K562 (cell line): ENCODE data around the gene CORO6. TPM values are rescaled to one million over a fixed set of nuclear protein-coding genes. Genes with fewer than 3 reads are reported as not detected.

Experiments
- ATAC-seq: fragments of 200-7000 bp; cut with Tn5 transposase; 3 replicates; pipeline ENCODE4 v1.9.1; 2020; ENCODE audit warnings: moderate library complexity
- BruUV-seq: library from RNA; stranded (reverse); fragments of 400-500 nt; replicated peaks from 2 replicates; lab custom pipeline; 2021; lab: Mats Ljungman, UMichigan
- CTCF ChIA-PET: fragments of 300-600 bp; formaldehyde crosslinking; extraction: SDS; loops from one replicate; lab custom pipeline; 2021; ENCODE audit warnings: low intra/inter-chr PET ratio; lab: Yijun Ruan, JAX
- POLR2A ChIA-PET: fragments of 300-600, 350-650 bp; sonication (Branson Sonifier 250); formaldehyde crosslinking; extraction: SDS; loops from one replicate; lab custom pipeline; 2021; ENCODE audit warnings: antibody characterized with exemption, inconsistent platforms; lab: Yijun Ruan, JAX
- DNase-seq, 4 experiments: peaks; one replicate each; pipeline versions ENCODE4 v3.0.0 to v3.0.0-alpha.2; 2011 to 2018; ENCODE audit warnings: low spot score in 3 of 4, mixed read lengths in 3 of 4; ENCODE audit errors: extremely low read depth in 1 of 4
- FAIRE-seq: peaks from 2 replicates; lab custom pipeline; 2011; peaks lifted over from hg19 to GRCh38; lab: Jason Lieb, UNC
- H2AFZ ChIP-seq: 2 replicates; pipeline ENCODE4 v1.6.0; 2011; ENCODE audit warnings: low read depth, low read length, control low read depth, inconsistent platforms
- H3K27ac ChIP-seq: fragments of 200-600 bp; 3 replicates; pipeline ENCODE4 v1.8.0; 2011; ENCODE audit warnings: low read depth, mild to moderate bottlenecking, control low read depth, inconsistent platforms, low read length, moderate library complexity, mixed read lengths; ENCODE audit errors: extremely low read depth
- H3K27me3 ChIP-seq, 2 experiments: fragments of 300-600 bp in 1 of 2; 2 replicates in 1 of 2; 3 replicates in 1 of 2; pipeline versions ENCODE4 v1.6.0 to v1.8.0; 2011; ENCODE audit warnings: inconsistent platforms in 2 of 2, low read length in 2 of 2, mild to moderate bottlenecking in 1 of 2, mixed read lengths in 1 of 2, moderate library complexity in 1 of 2; ENCODE audit not compliant: control insufficient read depth in 2 of 2, insufficient read depth in 2 of 2
- H3K36me3 ChIP-seq: fragments of 300-600 bp; 3 replicates; pipeline ENCODE4 v1.8.0; 2011; ENCODE audit warnings: mild to moderate bottlenecking, low read length, inconsistent platforms; ENCODE audit not compliant: control insufficient read depth, insufficient read depth
- H3K4me1 ChIP-seq, 2 experiments: fragments of 200-600 bp in 1 of 2; replicated peaks in 1 of 2; 2 replicates in 1 of 2; 3 replicates in 1 of 2; pipeline versions ENCODE4 v1.5.1 to v1.8.0; 2011; ENCODE audit warnings: inconsistent platforms in 2 of 2, low read length in 2 of 2, mild to moderate bottlenecking in 1 of 2, mixed read lengths in 1 of 2, moderate library complexity in 1 of 2; ENCODE audit not compliant: control insufficient read depth in 2 of 2, insufficient read depth in 2 of 2
- H3K4me2 ChIP-seq: 2 replicates; pipeline ENCODE4 v1.6.1; 2011; ENCODE audit warnings: low read length, control low read depth, inconsistent platforms, mixed read lengths; ENCODE audit not compliant: insufficient read depth
- H3K4me3 ChIP-seq: fragments of 200-600 bp; sonication (generic), shearing (Covaris generic); 2 replicates; pipeline ENCODE4 v1.5.1; 2016; ENCODE audit warnings: control low read depth, inconsistent platforms
- H3K79me2 ChIP-seq: fragments of 200-600 bp; 3 replicates; pipeline ENCODE4 v1.8.0; 2011; ENCODE audit warnings: low read length, inconsistent platforms; ENCODE audit not compliant: control insufficient read depth, insufficient read depth
- H3K9ac ChIP-seq, 2 experiments: 2 replicates each; pipeline versions ENCODE4 v1.6.0 to v1.6.1; 2011; ENCODE audit warnings: low read depth in 2 of 2, low read length in 2 of 2, control low read depth in 1 of 2, inconsistent platforms in 1 of 2, mild to moderate bottlenecking in 1 of 2, mixed read lengths in 1 of 2; ENCODE audit not compliant: insufficient read depth in 1 of 2
- H3K9me1 ChIP-seq: one replicate; pipeline ENCODE4 v1.6.0; 2011; ENCODE audit warnings: inconsistent platforms, mild to moderate bottlenecking, low read length, moderate library complexity; ENCODE audit not compliant: control insufficient read depth, insufficient read depth
- H3K9me3 ChIP-seq: replicated peaks from 2 replicates; pipeline ENCODE4 v1.5.1; 2011; ENCODE audit warnings: low read depth, low read length, inconsistent platforms; ENCODE audit not compliant: control insufficient read depth, insufficient read depth
- H4K20me1 ChIP-seq: replicated peaks from 2 replicates; pipeline ENCODE4 v1.6.1; 2011; ENCODE audit warnings: low read length, inconsistent platforms, mixed read lengths; ENCODE audit not compliant: control insufficient read depth, insufficient read depth
- DMBX1 ChIP-seq: fragments of 250-450 bp; sonication (Bioruptor Pico); IDR thresholded peaks from 2 replicates; pipeline ENCODE4 v1.8.0; 2022; ENCODE audit warnings: inconsistent platforms, mild to moderate bottlenecking, moderate library complexity, borderline replicate concordance
- FOS ChIP-seq: IDR thresholded peaks from 3 replicates; pipeline ENCODE4 v1.6.1; 2011; ENCODE audit not compliant: insufficient read length; ENCODE audit errors: extremely low read depth
- FOXK2 ChIP-seq, 2 experiments: fragments of 450-650 bp; IDR thresholded peaks in 1 of 2; conservative IDR thresholded peaks in 1 of 2; 2 replicates each; pipeline ENCODE4 v1.6.1; 2016; ENCODE audit warnings: low read depth in 2 of 2, mild to moderate bottlenecking in 1 of 2
- HDAC8 ChIP-seq: fragments of 450-650 bp; IDR thresholded peaks from 2 replicates; pipeline ENCODE4 v1.6.1; 2016; ENCODE audit warnings: mild to moderate bottlenecking, missing genetic modification characterization, moderate library complexity, missing compliant biosample characterization
- KDM5B ChIP-seq: fragments of 200-600 bp; sonication (generic); IDR thresholded peaks from 2 replicates; pipeline ENCODE4 v1.6.1; 2012; ENCODE audit warnings: low read depth, mild to moderate bottlenecking, moderate library complexity, low read length, control low read depth, inconsistent platforms; ENCODE audit not compliant: insufficient replicate concordance
- L3MBTL2 ChIP-seq: fragments of 450-650 bp; IDR thresholded peaks from 2 replicates; pipeline ENCODE4 v1.6.1; 2016; ENCODE audit warnings: mild to moderate bottlenecking, moderate library complexity
- MTF1 ChIP-seq: fragments of 250-450 bp; sonication (Bioruptor Pico); IDR thresholded peaks from 2 replicates; pipeline ENCODE4 v1.9.0; 2021; ENCODE audit warnings: moderate library complexity, mild to moderate bottlenecking, inconsistent platforms, borderline replicate concordance
- NFIC ChIP-seq: fragments of 450-650 bp; IDR thresholded peaks from 2 replicates; pipeline ENCODE4 v1.6.1; 2017; ENCODE audit warnings: mild to moderate bottlenecking, inconsistent platforms
- SIN3B ChIP-seq: fragments of 450-650 bp; IDR thresholded peaks from 2 replicates; pipeline ENCODE4 v1.6.1; 2017; ENCODE audit warnings: low read depth, mild to moderate bottlenecking, moderate library complexity
- WGBS: fragments of 100-300 bp; shearing (Covaris generic); methylation state at CpG from one replicate; pipeline ENCODE4 v1.1.6; 2016; ENCODE audit warnings: low coverage, mixed read lengths; ENCODE audit not compliant: insufficient coverage; ENCODE audit errors: missing lambda C conversion rate; 5-methylcytosine and 5-hydroxymethylcytosine counted together
- in situ Hi-C: fragments of 300-500 bp; cut with MboI; formaldehyde crosslinking; loops from 4 replicates; pipeline ENCODE4 v1.15.0; 2018; ENCODE audit warnings: inconsistent platforms, mixed read lengths
- intact Hi-C: fragments of 100-400 bp; cut with micrococcal nuclease; formaldehyde crosslinking; loops from 2 replicates; pipeline ENCODE4 v1.14.2; 2022
- polyA plus RNA-seq, 8 experiments: library from polyadenylated mRNA; depleted of rRNA in 4 of 8; stranded (reverse) in 5 of 8; unstranded in 3 of 8; fragments of >200 nt; fragmentation: Nextera tagmentation in 2 of 8; fragmentation: Illumina TruSeq in 1 of 8; extraction: Ambion mirVana in 2 of 8; extraction: Trizol in 1 of 8; gene quantifications; 2 replicates each; pipeline versions ENCODE4 v1.2.1 to v1.2.3, GENCODE V29; 2011 to 2014; ENCODE audit warnings: inconsistent platforms in 1 of 8, missing spikeins in 1 of 8
- total RNA-seq, 7 experiments: library from RNA; depleted of rRNA in 6 of 7; stranded (reverse); fragments of >200 nt in 6 of 7; fragmentation: Illumina TruSeq in 2 of 7; extraction: Trizol in 2 of 7; gene quantifications; 2 replicates each; pipeline versions ENCODE4 v1.2.1 to v1.2.3, GENCODE V29; 2011 to 2021; ENCODE audit warnings: low replicate concordance in 1 of 7
- TF ChIP-seq, protein P1 (sequence below), 2 experiments: fragments of 450-650 bp; IDR thresholded peaks; 2 replicates each; pipeline ENCODE4 v1.6.1; 2018; ENCODE audit warnings: mild to moderate bottlenecking in 2 of 2, low read depth in 1 of 2; ENCODE audit not compliant: partially characterized antibody in 2 of 2

CORO6 gene
- total and polyA plus RNA-seq, 9 of the 15 experiments (the other 6 are each of a cell fraction or from before 2014, with no cell fraction given), result 0.04 to 11.9 (median 2.4) TPM

DNA sequence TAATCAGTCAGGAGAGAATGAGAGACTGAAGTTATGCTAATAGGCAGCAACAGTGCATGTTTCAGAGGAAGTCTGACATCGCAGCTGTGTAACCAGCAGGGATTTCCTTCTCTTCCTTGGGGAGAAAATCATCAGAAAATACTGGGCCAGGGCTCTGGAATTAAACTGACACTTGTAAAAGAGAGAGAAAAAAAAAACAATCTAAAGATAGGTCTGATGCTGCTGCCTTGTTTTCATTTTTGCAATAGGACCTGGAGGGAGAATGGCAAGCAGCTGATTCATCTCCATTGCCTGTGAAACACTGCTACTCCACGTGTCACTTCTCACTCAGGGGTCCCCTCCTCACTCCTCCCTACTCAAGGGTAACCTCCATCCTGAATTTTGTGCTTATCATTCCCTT is 17.7 kb upstream of the CORO6 start:
- H3K9ac ChIP-seq, result no peak overlapping the region
- H2AFZ ChIP-seq, result no peak overlapping the region
- no peaks in the 10 kb centered on the region for H3K27me3 ChIP-seq
- no peak overlapping the region for H3K27ac ChIP-seq
- intact Hi-C loops, result no loop called here
- ChIA-PET POLR2A (interaction anchor here (0.7 to 2.1 kb wide), 7 partner anchors 14 to 291 kb away, joined by 3 to 11 read pairs (median 6); partner anchors contain the start of gene SSH2), CTCF (interaction anchor here (1.0 to 2.9 kb wide), 3 partner anchors 138 to 453 kb away, joined by 5 to 40 read pairs (median 11); partner anchors contain the start of gene SSH2)
- no peak for FAIRE-seq
- H3K4me2 ChIP-seq, result no peak overlapping the region
- BruUV-seq, result no TSS peak
- no peak for ATAC-seq
- H3K4me1 ChIP-seq, result peaks cover 12 to 22% of the 10 kb centered on the region in 2 experiments
- in situ Hi-C loops, result loop anchor here (5.0 kb wide), 2 partner anchors 137 to 292 kb away; partner anchors contain the start of gene SSH2
- H3K9me1 ChIP-seq, result no peaks in the 10 kb centered on the region
- no peak for DNase-seq
- no peaks in the 10 kb centered on the region; the same call in 1 of the 2 replicates for H4K20me1 ChIP-seq
- peaks cover 4% of the 10 kb centered on the region; the same call in 1 of the 3 replicates for H3K36me3 ChIP-seq
- H3K79me2 ChIP-seq, result no peaks in the 10 kb centered on the region
- TF ChIP-seq, protein P1, sequence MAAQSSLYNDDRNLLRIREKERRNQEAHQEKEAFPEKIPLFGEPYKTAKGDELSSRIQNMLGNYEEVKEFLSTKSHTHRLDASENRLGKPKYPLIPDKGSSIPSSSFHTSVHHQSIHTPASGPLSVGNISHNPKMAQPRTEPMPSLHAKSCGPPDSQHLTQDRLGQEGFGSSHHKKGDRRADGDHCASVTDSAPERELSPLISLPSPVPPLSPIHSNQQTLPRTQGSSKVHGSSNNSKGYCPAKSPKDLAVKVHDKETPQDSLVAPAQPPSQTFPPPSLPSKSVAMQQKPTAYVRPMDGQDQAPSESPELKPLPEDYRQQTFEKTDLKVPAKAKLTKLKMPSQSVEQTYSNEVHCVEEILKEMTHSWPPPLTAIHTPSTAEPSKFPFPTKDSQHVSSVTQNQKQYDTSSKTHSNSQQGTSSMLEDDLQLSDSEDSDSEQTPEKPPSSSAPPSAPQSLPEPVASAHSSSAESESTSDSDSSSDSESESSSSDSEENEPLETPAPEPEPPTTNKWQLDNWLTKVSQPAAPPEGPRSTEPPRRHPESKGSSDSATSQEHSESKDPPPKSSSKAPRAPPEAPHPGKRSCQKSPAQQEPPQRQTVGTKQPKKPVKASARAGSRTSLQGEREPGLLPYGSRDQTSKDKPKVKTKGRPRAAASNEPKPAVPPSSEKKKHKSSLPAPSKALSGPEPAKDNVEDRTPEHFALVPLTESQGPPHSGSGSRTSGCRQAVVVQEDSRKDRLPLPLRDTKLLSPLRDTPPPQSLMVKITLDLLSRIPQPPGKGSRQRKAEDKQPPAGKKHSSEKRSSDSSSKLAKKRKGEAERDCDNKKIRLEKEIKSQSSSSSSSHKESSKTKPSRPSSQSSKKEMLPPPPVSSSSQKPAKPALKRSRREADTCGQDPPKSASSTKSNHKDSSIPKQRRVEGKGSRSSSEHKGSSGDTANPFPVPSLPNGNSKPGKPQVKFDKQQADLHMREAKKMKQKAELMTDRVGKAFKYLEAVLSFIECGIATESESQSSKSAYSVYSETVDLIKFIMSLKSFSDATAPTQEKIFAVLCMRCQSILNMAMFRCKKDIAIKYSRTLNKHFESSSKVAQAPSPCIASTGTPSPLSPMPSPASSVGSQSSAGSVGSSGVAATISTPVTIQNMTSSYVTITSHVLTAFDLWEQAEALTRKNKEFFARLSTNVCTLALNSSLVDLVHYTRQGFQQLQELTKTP (IDR thresholded peaks at IDR 0.05; ENCODE audit: low read depth in 1 of 2, partially characterized antibody in 2 of 2), result peak in 1 of 2 experiments; percentile 88
- TF ChIP-seq KDM5B, result no peak
- TF ChIP-seq NFIC, result peak; percentile 66
- TF ChIP-seq FOXK2 (conservative IDR thresholded peaks at IDR 0.05 in 1 of 2, IDR thresholded peaks at IDR 0.05 in 1 of 2; ENCODE audit: low read depth in 2 of 2), result peak in 1 of 2 experiments; percentile 50; a peak in 1 of 4 replicates
- TF ChIP-seq MTF1 (CRISPR knock-in tag), result no peak
- no peak for TF ChIP-seq HDAC8 (tag)
- peak; percentile 26; the same call in 1 of the 2 replicates for TF ChIP-seq L3MBTL2
- TF ChIP-seq DMBX1 (CRISPR knock-in tag), result no peak
- TF ChIP-seq FOS, result no peak
- no peak for TF ChIP-seq SIN3B
- no peaks in the 10 kb centered on the region for H3K9me3 ChIP-seq
- H3K4me3 ChIP-seq, result no peak overlapping the region
- 40% methylated on average over 2 of the region's 2 CpGs for WGBS
